ENCODE data around the gene MDFIC. TPM values are rescaled to one million over a fixed set of nuclear protein-coding genes. Genes with fewer than 3 reads are reported as not detected.

The MDFIC gene, protein sequence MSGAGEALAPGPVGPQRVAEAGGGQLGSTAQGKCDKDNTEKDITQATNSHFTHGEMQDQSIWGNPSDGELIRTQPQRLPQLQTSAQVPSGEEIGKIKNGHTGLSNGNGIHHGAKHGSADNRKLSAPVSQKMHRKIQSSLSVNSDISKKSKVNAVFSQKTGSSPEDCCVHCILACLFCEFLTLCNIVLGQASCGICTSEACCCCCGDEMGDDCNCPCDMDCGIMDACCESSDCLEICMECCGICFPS
- 10 to 100 TPM; 50.3 to 89.5 (median 58.1) TPM for total RNA-seq

DNA sequence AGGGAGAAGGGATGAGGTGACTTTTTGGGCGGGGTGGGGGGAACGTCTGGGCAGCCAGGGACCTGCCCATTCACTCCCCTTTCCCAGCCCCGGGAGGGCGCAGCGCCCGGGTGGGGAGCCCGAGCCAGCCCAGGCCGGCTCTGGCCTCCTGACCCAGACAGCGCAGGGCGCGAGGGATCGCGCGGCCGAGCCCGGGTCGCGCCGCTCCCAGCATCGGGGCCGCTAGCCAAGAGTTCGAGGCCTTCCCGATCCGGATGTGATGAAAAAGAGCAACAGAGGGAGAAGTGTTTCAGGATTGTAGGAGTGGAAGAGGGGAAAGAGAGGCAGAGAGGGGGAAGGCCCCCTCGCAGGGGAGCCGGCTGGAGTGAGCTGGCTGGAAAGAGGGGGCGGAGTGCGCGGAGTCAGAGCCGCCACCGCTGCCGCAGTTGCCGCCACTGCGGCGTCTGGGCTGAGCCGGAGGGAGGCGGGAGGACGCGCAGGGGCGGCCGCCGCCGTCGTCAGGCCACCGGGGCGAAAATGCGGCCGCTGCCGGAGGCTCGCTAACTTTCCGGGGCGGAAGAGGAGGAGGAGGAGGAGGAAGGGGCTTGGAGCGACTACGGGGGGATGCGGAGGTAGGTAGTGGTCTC lies at the start of gene MDFIC:
Gene MDFIC (plus strand): TSS at position 69 of the 626 bp plus-strand sequence. CDS start 940 bp downstream, outside the sequence.
- Histone ChIP-seq H3K27me3 (no peaks in the 10 kb centered on the region), H3K27ac (peak within 1 kb of the TSS; percentile 91 to 97 (median 94)), H3K36me3 (no peaks in the 10 kb centered on the region), H3K9me3 (no peaks in the 10 kb centered on the region), H3K4me3 (replicated peaks in 1 of 3) (peak within 1 kb of the TSS; percentile 51 to 92 (median 70)), H3K4me1 (peaks cover 13 to 15% of the 10 kb centered on the region in 2 donors)
- TF ChIP-seq, protein P1, sequence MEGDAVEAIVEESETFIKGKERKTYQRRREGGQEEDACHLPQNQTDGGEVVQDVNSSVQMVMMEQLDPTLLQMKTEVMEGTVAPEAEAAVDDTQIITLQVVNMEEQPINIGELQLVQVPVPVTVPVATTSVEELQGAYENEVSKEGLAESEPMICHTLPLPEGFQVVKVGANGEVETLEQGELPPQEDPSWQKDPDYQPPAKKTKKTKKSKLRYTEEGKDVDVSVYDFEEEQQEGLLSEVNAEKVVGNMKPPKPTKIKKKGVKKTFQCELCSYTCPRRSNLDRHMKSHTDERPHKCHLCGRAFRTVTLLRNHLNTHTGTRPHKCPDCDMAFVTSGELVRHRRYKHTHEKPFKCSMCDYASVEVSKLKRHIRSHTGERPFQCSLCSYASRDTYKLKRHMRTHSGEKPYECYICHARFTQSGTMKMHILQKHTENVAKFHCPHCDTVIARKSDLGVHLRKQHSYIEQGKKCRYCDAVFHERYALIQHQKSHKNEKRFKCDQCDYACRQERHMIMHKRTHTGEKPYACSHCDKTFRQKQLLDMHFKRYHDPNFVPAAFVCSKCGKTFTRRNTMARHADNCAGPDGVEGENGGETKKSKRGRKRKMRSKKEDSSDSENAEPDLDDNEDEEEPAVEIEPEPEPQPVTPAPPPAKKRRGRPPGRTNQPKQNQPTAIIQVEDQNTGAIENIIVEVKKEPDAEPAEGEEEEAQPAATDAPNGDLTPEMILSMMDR (IDR thresholded peaks at IDR 0.05) = no peak
- peak in 1 of 2 donors; percentile 58 for TF ChIP-seq POLR2A (IDR thresholded peaks at IDR 0.05)
- intact Hi-C loops (cut with DNase I) = no loop called here
- DNase-seq = peak; percentile 55 to 60
- 1% methylated on average over 38 to 50 of the region's 55 CpGs for WGBS, 2 donors

DNA sequence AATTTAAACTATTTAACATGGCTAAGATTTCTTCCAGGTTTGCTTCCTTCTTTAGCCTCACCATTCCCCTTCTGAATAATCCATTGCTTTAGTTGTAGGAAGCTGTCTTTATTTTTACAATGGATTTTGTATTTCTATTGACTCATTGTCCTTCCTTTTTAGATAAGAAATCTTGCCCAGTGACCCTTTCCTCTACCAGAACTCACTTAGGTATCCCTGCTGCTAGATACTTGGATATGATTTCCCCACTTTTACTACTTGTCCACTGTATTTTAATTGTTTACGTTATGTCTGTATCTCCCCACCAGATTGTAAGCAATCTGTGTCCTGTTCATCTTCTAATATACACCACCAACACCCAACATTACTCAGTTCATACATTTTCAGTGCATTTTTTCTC lies 47.7 kb upstream of the MDFIC start:
- intact Hi-C loops (cut with DNase I) = loop anchor here (10.0 kb wide), 1 partner anchor 351 kb away; no protein-coding TSS in a partner anchor
- 88 to 90% methylated on average over 1 of the region's 1 CpG for WGBS, 2 donors
- TF ChIP-seq, protein P1 (IDR thresholded peaks at IDR 0.05) = no peak
- no peak for TF ChIP-seq POLR2A (IDR thresholded peaks at IDR 0.05)
- H3K4me3 ChIP-seq (replicated peaks in 1 of 3) = no peak overlapping the region
- H3K9me3 ChIP-seq = no peaks in the 10 kb centered on the region
- H3K36me3 ChIP-seq = no peaks in the 10 kb centered on the region
- H3K27me3 ChIP-seq = no peaks in the 10 kb centered on the region
- H3K27ac ChIP-seq = no peak overlapping the region
- no peak for DNase-seq
- no peaks in the 10 kb centered on the region for H3K4me1 ChIP-seq

DNA sequence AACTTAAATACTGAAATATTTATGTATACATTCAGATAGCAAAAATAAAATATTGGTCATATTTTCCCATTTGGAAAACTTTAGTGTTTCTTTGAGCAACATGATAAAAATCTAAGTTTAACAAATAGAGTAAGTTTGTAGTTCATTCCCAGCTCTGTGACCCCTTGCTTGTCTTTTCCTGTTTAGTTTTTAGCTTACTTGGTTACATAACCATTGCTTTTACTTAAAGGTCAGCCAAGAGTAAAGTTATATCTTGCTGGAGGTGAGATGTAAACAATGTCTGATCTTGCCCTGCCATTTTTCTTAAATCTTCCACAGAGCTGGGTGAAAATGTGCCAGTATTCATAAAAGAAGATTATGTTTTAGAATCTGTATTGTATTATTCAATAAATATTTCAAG lies 46.7 kb upstream of the MDFIC start:
- Histone ChIP-seq H3K36me3 (no peaks in the 10 kb centered on the region), H3K4me3 (replicated peaks in 1 of 3) (no peak overlapping the region), H3K27me3 (no peaks in the 10 kb centered on the region), H3K9me3 (no peaks in the 10 kb centered on the region), H3K27ac (no peak overlapping the region), H3K4me1 (no peaks in the 10 kb centered on the region)
- intact Hi-C loops (cut with DNase I) = loop anchor here (10.0 kb wide), 1 partner anchor 350 kb away; no protein-coding TSS in a partner anchor
- DNase-seq = no peak
- TF ChIP-seq, protein P1 (IDR thresholded peaks at IDR 0.05) = no peak
- TF ChIP-seq POLR2A (IDR thresholded peaks at IDR 0.05) = no peak

DNA sequence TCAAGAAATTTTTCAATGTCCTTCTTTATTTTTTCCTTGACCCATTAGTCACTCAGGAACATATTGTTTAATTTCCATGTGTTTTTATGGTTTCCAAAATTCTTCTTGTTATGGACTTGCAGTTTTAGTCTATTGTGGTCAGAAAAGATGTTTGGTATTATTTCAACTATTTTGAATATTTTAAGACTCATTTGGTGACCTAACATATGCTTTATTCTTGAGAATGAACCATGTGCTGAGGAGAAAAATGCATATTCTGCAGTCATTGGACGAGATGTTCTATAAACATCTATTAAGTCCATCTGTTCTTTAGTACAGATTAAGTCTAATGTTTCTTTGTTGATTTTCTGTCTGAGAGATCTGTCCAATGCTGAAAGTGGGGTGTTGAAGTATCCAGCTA lies 42.3 kb upstream of the MDFIC start:
- H3K36me3 ChIP-seq = no peaks in the 10 kb centered on the region
- no peak overlapping the region for H3K27ac ChIP-seq
- intact Hi-C loops (cut with DNase I) = loop anchor here (10.0 kb wide), 1 partner anchor 345 kb away; no protein-coding TSS in a partner anchor
- TF ChIP-seq POLR2A (IDR thresholded peaks at IDR 0.05) = no peak
- TF ChIP-seq, protein P1 (IDR thresholded peaks at IDR 0.05) = no peak
- DNase-seq = no peak
- H3K27me3 ChIP-seq = no peaks in the 10 kb centered on the region
- peaks cover 0 to 3% of the 10 kb centered on the region in 2 donors for H3K4me1 ChIP-seq
- no peak overlapping the region for H3K4me3 ChIP-seq (replicated peaks in 1 of 3)
- H3K9me3 ChIP-seq = no peaks in the 10 kb centered on the region
- WGBS, 2 donors = 84 to 91% methylated on average over 1 of the region's 1 CpG

DNA sequence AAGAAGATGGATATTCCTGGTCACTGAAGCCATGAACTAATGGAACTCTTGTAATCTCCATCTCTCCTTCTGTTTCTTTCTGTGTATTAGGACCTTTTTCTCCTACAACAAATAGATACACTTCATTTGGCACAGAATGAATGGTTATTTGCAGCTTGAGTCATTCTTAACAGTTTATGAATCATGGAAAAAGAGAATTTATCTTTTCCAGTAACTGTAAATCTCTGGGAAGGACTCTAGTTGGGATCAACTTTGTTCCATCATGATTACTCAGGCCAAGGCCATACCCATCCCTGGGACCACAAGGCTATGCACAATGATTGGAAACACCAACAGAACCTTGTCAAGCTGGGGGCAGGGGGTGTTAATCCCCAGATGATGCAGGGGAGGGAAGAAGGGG lies 36.1 kb upstream of the MDFIC start:
- intact Hi-C loops (cut with DNase I) = no loop called here
- H3K4me1 ChIP-seq = peaks cover 0 to 3% of the 10 kb centered on the region in 2 donors
- no peak for TF ChIP-seq POLR2A (IDR thresholded peaks at IDR 0.05)
- TF ChIP-seq, protein P1 (IDR thresholded peaks at IDR 0.05) = no peak
- no peak overlapping the region for H3K4me3 ChIP-seq (replicated peaks in 1 of 3)
- no peaks in the 10 kb centered on the region for H3K27me3 ChIP-seq
- H3K9me3 ChIP-seq = no peaks in the 10 kb centered on the region
- H3K36me3 ChIP-seq = no peaks in the 10 kb centered on the region
- no peak for DNase-seq
- H3K27ac ChIP-seq = no peak overlapping the region

Measured in thyroid gland (tissue), 4 donors.